GM12801 (cell line): ENCODE data around the gene SH3GL2.

Source experiments
- TF ChIP-seq, protein P1 (sequence below): IDR thresholded peaks from one replicate; pipeline ENCODE4 v1.5.1; 2011; ENCODE audit warnings: control low read depth; ENCODE audit not compliant: insufficient read length; ENCODE audit errors: extremely low read depth

The SH3GL2 gene

DNA sequence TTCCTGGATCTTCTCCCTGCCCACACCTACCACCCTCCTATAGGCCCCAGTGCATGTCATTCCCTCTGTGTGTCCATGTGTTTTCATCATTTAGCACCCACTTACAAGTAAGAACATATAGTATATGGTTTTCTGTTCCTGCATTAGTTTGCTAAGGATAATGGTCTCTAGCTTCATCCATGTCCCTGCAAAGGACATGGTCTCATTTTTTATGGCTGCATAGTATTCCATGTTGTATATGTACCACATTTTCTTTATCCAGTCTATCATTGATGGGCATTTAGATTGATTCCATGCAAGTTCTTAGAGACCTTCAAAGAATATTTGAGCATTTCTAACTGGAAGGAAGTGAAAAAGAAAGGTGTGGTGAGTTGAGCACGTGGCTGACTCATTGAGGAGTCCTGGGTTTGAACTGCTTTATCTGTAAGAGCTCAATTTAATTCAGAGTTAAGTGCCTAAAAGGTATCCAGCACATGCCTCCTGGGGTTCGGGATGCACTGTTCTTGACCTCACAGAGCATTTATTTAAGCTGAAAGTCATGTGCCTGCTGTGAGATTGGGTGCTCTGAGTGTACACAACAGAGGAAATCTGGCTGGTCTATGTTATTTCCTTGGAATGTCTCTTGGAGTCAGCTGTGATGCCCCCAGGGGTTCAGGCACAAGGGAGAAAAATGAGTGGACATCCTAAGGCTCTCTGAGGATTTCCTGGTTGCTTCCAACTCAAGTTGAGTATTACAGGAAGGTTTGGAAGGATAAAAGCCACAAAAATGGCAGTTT is 56.4 kb downstream of the SH3GL2 start:
- TF ChIP-seq, protein P1, sequence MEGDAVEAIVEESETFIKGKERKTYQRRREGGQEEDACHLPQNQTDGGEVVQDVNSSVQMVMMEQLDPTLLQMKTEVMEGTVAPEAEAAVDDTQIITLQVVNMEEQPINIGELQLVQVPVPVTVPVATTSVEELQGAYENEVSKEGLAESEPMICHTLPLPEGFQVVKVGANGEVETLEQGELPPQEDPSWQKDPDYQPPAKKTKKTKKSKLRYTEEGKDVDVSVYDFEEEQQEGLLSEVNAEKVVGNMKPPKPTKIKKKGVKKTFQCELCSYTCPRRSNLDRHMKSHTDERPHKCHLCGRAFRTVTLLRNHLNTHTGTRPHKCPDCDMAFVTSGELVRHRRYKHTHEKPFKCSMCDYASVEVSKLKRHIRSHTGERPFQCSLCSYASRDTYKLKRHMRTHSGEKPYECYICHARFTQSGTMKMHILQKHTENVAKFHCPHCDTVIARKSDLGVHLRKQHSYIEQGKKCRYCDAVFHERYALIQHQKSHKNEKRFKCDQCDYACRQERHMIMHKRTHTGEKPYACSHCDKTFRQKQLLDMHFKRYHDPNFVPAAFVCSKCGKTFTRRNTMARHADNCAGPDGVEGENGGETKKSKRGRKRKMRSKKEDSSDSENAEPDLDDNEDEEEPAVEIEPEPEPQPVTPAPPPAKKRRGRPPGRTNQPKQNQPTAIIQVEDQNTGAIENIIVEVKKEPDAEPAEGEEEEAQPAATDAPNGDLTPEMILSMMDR = no peak

DNA sequence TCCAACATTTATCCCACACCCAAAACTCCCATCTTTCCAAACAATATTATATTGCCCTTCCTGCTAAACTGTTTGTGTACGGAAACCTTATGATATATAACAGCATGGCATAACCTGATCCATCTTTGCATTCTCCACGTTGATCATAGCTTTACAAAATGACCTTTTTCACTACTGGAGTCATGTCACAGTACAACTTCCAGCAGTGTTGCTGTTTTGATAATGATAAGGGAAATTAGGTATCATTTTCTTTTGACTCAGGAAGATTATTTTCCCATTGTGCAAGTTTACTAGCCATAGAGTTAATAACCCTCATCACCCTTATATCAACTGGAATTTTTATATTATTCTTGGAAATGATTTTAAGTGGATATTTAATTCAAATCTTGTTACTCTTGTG is 57.5 kb downstream of the SH3GL2 start:
- TF ChIP-seq, protein P1 = no peak

DNA sequence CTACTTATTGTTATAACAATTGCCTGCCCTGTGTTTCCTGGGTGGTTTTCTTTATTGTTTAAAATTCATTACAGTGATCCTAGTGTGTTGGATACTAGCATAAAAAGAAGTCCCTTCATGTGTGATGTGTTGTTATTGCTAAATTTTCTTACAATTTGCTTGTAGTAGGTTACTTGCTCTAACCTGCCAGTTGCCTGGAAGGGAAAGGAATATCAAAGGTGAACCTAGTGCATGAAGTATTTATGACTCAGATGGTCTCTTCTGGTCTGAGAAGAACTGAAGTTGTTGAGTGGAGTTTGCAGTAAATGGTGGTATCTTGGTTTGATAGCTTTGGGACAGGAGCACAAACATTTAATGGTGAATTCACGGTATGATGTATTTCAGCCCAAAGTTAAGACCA is 58.0 kb downstream of the SH3GL2 start:
- TF ChIP-seq, protein P1 = no peak

DNA sequence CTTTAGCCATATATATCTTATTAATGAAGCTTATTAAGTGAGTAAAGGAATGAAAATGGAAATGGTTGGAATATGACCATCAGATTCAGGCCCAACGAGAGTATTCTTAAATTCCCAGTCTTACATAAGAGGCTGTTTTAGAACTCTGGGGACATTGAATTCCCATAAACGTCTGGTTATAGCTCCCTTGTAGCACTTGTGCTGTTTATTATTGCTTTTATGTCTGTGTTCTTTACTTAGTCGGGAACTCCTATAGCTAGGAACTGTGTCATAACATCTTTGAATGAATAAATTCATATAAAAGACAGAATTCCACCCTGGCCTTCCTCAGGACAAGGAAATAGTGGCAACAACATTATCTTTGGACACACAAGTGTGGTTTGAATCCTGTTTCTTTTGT is 58.4 kb downstream of the SH3GL2 start:
- TF ChIP-seq, protein P1 = no peak

DNA sequence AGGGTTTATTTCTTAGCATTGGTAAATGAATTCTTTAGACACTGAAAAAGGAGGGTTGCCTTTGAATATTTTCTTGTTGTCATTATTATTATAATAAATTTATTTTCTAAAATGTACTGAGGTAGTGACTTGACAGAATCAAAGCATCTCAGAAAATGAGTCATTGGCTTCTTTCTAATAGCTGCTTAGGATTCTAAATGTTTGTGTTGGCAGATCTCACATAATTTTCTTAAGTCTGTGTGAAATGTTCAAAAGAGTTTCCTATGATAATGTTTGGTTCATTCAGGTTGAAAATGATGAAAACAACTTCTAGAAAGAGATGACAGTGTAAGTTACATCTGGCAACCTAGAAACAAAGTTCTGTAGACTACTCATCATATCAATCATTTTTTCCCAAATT is 69.7 kb downstream of the SH3GL2 start:
- TF ChIP-seq, protein P1 = no peak

DNA sequence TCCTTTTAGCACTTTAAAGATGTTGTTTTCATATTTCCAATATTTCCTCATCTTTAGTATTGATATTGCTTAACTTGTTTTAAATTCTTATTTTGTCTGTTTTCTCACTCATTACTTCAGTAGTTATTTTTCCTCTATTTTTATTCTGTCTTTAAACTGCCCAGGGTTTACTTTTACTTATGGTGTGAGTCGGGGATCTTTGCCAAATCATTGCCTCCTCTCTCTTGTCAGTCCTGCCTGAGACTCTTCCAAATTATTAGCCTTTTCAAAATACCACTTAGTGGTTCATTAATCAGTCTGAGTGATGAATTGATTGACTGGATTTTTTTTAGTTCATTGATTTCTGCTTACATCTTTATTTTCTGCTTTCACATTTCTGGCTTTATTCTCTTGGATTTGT is 72.9 kb downstream of the SH3GL2 start:
- TF ChIP-seq, protein P1 = no peak

DNA sequence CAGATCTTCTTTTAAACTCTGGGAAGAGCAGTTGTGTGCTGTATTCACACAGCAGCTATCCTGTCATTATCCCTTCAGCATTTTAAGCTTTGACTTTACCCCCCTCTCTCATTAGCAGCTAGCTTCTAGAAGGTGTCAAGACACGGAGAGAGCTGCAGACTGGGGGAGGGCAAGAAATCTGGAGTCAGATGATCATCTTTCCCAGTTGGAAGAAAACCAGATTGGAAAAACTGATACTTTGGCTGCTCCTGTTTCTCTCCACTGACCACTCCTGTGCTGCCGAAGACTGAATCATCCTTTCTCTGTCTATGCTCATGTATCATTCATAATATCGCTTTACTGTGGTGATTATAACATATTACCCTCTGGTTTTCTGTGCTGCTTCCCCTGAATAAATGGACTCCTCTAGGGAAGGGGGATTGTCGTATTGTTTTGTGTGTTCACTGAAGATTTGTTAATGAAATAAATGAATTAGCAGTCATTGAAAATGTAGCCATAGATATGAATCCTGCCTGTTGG is 75.1 kb downstream of the SH3GL2 start:
- TF ChIP-seq, protein P1 = no peak

DNA sequence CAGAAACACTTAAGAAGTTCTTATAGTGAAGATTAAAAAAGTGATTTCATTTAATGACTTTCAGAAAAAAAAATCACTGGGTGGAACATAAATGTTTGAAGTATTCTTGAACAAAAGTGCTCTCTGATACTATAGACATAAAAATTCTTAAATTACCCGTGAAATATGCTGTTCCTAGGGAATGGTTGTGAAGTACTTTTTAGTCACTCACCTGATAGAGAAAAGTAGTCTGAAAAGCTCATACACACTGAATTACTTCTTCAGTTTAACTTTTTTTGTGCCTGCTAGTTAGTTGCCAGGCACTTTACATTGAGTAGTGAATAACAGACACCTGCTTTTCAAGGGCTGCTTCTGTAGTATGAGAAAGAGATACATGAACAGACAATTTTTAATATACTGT is 78.0 kb downstream of the SH3GL2 start:
- TF ChIP-seq, protein P1 = no peak
